ENCODE results near the gene TMEM30A.

The TMEM30A gene

DNA sequence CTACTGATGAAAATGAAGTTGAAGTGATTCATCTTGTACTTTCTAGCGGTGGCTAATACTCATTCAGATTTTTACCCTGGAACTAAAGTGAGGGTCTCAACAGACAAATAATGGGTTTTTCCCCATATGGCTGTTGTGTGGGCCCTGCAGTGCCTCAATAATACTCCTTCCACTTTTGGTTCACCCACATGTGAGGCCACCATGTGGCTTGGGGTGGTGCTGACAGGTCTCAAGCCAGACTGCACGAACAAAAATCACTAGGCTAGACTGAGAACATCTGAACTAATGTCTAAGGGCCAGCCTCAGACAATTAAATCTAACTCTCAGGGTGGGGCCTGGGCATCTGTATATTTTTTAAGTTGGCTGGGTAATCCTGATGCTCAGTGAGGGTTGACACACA is 70.9 kb downstream of the TMEM30A start (continued):
- TF ChIP-seq, protein P1, sequence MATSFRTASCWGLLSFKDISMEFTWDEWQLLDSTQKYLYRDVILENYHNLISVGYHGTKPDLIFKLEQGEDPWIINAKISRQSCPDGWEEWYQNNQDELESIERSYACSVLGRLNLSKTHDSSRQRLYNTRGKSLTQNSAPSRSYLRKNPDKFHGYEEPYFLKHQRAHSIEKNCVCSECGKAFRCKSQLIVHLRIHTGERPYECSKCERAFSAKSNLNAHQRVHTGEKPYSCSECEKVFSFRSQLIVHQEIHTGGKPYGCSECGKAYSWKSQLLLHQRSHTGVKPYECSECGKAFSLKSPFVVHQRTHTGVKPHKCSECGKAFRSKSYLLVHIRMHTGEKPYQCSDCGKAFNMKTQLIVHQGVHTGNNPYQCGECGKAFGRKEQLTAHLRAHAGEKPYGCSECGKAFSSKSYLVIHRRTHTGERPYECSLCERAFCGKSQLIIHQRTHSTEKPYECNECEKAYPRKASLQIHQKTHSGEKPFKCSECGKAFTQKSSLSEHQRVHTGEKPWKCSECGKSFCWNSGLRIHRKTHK (tag by site-specific recombination; IDR thresholded peaks at IDR 0.05), result no peak
- TF ChIP-seq, protein P2, sequence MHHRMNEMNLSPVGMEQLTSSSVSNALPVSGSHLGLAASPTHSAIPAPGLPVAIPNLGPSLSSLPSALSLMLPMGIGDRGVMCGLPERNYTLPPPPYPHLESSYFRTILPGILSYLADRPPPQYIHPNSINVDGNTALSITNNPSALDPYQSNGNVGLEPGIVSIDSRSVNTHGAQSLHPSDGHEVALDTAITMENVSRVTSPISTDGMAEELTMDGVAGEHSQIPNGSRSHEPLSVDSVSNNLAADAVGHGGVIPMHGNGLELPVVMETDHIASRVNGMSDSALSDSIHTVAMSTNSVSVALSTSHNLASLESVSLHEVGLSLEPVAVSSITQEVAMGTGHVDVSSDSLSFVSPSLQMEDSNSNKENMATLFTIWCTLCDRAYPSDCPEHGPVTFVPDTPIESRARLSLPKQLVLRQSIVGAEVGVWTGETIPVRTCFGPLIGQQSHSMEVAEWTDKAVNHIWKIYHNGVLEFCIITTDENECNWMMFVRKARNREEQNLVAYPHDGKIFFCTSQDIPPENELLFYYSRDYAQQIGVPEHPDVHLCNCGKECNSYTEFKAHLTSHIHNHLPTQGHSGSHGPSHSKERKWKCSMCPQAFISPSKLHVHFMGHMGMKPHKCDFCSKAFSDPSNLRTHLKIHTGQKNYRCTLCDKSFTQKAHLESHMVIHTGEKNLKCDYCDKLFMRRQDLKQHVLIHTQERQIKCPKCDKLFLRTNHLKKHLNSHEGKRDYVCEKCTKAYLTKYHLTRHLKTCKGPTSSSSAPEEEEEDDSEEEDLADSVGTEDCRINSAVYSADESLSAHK (tag by site-specific recombination; IDR thresholded peaks at IDR 0.05), result no peak
- no peak for TF ChIP-seq ZNF19 (tag by site-specific recombination; IDR thresholded peaks at IDR 0.05; ENCODE audit: low read depth)
- TF ChIP-seq ZNF169 (tag by site-specific recombination; IDR thresholded peaks at IDR 0.05), result no peak
- TF ChIP-seq ZIC2 (tag by site-specific recombination; IDR thresholded peaks at IDR 0.05), result no peak
- TF ChIP-seq KLF7 (tag by site-specific recombination; IDR thresholded peaks at IDR 0.05; ENCODE audit: borderline replicate concordance), result no peak
- no peak for TF ChIP-seq ZXDB (tag by site-specific recombination; IDR thresholded peaks at IDR 0.05)

DNA sequence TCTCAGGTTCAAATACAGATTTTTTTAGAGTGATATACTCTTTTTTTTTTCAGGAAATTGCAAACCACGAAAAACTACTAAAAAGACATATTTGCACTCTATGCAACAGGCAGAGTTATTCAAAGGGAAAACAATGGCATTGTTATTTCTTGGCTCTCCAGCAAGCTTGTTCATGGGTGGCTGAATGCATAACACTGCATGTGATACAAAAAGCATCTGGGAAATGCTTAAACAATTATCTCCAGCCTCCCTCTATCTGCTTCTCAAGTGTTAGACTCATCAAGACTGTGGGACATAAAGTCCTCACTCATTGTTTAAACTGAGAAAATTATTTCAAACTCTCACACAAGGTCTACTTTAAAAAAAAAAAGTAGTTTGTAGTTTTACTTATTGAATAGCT is 71.5 kb downstream of the TMEM30A start:
- ChIA-PET POLR2A (interaction anchor here (1.2 kb wide), 1 partner anchor 30 kb away, joined by 3 read pairs; the partner anchor contains the start of gene COX7A2), CTCF (interaction anchor here (0.6 to 1.2 kb wide), 10 partner anchors 14 to 1619 kb away, joined by 3 to 7 read pairs (median 3); no protein-coding TSS in a partner anchor)
- no peak overlapping the region for H3K4me3 ChIP-seq (ENCODE audit: low read depth, low read length)
- no peak overlapping the region for H3K27ac ChIP-seq (ENCODE audit: extremely low read depth, low read depth, low read length)
- no peaks in the 10 kb centered on the region for H3K36me3 ChIP-seq (ENCODE audit: control insufficient read depth in 2 of 2, insufficient read depth in 1 of 2, low read length in 2 of 2)
- H3K9me3 ChIP-seq (ENCODE audit: control insufficient read depth, insufficient read depth, low read depth, low read length), result no peaks in the 10 kb centered on the region
- peaks cover 8% of the 10 kb centered on the region; the same call in 1 of the 2 replicates for H3K4me1 ChIP-seq (ENCODE audit: control insufficient read depth, insufficient read depth, low read length)
- no peak for TF ChIP-seq MZF1 (tag by site-specific recombination; IDR thresholded peaks at IDR 0.05; ENCODE audit: borderline replicate concordance)
- no peak for TF ChIP-seq ZNF624 (tag by site-specific recombination; IDR thresholded peaks at IDR 0.05)
- TF ChIP-seq, protein P3, sequence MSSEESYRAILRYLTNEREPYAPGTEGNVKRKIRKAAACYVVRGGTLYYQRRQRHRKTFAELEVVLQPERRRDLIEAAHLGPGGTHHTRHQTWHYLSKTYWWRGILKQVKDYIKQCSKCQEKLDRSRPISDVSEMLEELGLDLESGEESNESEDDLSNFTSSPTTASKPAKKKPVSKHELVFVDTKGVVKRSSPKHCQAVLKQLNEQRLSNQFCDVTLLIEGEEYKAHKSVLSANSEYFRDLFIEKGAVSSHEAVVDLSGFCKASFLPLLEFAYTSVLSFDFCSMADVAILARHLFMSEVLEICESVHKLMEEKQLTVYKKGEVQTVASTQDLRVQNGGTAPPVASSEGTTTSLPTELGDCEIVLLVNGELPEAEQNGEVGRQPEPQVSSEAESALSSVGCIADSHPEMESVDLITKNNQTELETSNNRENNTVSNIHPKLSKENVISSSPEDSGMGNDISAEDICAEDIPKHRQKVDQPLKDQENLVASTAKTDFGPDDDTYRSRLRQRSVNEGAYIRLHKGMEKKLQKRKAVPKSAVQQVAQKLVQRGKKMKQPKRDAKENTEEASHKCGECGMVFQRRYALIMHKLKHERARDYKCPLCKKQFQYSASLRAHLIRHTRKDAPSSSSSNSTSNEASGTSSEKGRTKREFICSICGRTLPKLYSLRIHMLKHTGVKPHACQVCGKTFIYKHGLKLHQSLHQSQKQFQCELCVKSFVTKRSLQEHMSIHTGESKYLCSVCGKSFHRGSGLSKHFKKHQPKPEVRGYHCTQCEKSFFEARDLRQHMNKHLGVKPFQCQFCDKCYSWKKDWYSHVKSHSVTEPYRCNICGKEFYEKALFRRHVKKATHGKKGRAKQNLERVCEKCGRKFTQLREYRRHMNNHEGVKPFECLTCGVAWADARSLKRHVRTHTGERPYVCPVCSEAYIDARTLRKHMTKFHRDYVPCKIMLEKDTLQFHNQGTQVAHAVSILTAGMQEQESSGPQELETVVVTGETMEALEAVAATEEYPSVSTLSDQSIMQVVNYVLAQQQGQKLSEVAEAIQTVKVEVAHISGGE (tag by site-specific recombination; conservative IDR thresholded peaks at IDR 0.05; ENCODE audit: low read depth), result no peak
- no peak for TF ChIP-seq ZNF132 (tag by site-specific recombination; IDR thresholded peaks at IDR 0.05; ENCODE audit: borderline replicate concordance)
- TF ChIP-seq KLF8 (tag by site-specific recombination; IDR thresholded peaks at IDR 0.05), result no peak
- TF ChIP-seq, protein P4, sequence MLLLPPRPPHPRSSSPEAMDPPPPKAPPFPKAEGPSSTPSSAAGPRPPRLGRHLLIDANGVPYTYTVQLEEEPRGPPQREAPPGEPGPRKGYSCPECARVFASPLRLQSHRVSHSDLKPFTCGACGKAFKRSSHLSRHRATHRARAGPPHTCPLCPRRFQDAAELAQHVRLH (tag by site-specific recombination; IDR thresholded peaks at IDR 0.05), result no peak
- no peak for TF ChIP-seq ZNF16 (tag by site-specific recombination; IDR thresholded peaks at IDR 0.05; ENCODE audit: low read depth)
- no peak for TF ChIP-seq YY1 (tag by site-specific recombination; IDR thresholded peaks at IDR 0.05)
- no peak for TF ChIP-seq ZFHX2 (tag by site-specific recombination; conservative IDR thresholded peaks at IDR 0.05)
- TF ChIP-seq RBAK (tag by site-specific recombination; IDR thresholded peaks at IDR 0.05), result no peak
- TF ChIP-seq ZNF426 (tag by site-specific recombination; IDR thresholded peaks at IDR 0.05), result no peak
- no peak for TF ChIP-seq GLI2 (tag by site-specific recombination; IDR thresholded peaks at IDR 0.05; ENCODE audit: borderline replicate concordance, low read depth)

Measured in HEK293 (cell line).